Choroid plexus epithelial cell (primary cell): ENCODE data around the gene FDXR.

ENCODE experiments used
- DNase-seq: peaks from one replicate; pipeline ENCODE4 v3.0.0-alpha.2; 2010; ENCODE audit warnings: low read depth
- H3K4me3 ChIP-seq: 2 replicates; pipeline ENCODE4 v1.5.1; 2011; ENCODE audit warnings: low read depth, mild to moderate bottlenecking, control low read depth, low read length, moderate library complexity
- TF ChIP-seq, protein P1 (sequence below): conservative IDR thresholded peaks from 2 replicates; pipeline ENCODE4 v1.5.1; 2011; ENCODE audit warnings: low read depth, mild to moderate bottlenecking, control low read depth, inconsistent platforms, low read length, moderate library complexity

FDXR gene

DNA sequence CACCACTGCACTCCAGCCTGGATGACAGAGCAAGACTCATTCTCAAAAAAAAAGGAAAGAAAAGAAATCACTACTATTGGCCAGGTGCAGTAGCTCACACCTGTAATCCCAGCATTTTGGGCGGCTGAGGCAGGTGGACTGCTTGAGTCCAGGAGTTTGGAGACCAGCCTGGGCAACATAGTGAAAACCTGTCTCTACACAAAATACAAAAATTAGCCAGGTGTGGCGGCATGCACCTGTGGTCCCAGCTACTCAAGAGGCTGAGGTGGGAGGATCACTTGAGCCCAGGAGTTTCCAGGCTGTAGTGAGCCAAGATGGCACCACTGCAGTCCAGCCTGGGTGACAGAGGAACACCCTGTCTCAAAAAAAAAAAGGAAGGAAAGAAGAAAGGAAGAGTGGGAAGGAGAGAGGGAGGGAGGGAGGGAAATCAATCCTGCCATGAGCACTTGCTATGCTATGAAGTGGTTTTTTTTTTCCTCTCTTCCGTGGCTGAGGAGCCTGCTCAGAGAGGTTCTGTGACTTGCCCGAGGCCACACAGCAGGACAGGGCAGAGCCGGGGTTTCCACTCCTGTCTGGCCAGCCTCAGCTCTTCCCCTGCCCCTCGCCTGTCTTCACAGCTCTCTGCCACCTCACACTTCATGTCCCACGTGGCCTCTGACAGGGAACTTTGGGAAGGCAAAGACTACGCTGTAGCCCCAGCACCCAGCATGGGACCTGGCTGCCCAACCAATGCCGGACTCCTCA lies 24.0 kb downstream of the FDXR start:
- TF ChIP-seq, protein P1, sequence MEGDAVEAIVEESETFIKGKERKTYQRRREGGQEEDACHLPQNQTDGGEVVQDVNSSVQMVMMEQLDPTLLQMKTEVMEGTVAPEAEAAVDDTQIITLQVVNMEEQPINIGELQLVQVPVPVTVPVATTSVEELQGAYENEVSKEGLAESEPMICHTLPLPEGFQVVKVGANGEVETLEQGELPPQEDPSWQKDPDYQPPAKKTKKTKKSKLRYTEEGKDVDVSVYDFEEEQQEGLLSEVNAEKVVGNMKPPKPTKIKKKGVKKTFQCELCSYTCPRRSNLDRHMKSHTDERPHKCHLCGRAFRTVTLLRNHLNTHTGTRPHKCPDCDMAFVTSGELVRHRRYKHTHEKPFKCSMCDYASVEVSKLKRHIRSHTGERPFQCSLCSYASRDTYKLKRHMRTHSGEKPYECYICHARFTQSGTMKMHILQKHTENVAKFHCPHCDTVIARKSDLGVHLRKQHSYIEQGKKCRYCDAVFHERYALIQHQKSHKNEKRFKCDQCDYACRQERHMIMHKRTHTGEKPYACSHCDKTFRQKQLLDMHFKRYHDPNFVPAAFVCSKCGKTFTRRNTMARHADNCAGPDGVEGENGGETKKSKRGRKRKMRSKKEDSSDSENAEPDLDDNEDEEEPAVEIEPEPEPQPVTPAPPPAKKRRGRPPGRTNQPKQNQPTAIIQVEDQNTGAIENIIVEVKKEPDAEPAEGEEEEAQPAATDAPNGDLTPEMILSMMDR, result no peak
- no peak for DNase-seq
- no peak overlapping the region for H3K4me3 ChIP-seq

DNA sequence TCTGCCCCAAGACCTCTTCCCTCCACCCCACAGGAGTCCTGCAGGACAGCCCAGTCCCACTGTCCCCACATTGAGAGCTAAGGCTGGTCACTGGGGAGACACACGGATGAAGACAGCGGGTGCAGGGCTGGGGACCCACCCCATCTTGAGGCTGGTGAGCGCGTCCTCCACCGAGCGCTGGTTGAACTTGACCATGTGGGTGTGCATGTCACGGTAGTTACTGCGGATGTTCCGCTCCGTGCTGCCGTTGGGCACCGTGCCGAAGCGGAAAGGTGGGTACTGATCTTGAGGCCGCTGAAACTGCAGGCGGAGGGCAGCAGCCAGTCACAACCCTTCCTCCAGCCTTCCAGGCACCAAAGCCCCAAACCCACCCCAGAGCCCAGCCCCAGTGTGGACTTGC lies 26.2 kb downstream of the FDXR start:
- TF ChIP-seq, protein P1, result no peak
- DNase-seq, result no peak
- no peak overlapping the region for H3K4me3 ChIP-seq

DNA sequence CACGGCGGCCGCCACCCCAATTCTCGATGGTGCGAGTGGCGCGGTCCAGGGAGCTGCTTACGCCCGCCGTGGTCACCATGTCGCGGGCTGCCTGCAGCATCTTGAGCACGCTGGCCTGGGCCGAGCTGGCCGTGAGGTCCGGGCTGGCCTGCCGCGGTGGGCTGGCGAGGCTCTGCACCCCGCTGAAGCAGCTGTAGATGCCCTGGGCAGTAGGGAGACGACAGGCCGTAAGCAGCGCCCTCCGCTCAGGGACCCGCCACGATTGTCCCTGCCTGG lies 29.5 kb downstream of the FDXR start:
- DNase-seq, result no peak
- TF ChIP-seq, protein P1, result no peak
- H3K4me3 ChIP-seq, result no peak overlapping the region

DNA sequence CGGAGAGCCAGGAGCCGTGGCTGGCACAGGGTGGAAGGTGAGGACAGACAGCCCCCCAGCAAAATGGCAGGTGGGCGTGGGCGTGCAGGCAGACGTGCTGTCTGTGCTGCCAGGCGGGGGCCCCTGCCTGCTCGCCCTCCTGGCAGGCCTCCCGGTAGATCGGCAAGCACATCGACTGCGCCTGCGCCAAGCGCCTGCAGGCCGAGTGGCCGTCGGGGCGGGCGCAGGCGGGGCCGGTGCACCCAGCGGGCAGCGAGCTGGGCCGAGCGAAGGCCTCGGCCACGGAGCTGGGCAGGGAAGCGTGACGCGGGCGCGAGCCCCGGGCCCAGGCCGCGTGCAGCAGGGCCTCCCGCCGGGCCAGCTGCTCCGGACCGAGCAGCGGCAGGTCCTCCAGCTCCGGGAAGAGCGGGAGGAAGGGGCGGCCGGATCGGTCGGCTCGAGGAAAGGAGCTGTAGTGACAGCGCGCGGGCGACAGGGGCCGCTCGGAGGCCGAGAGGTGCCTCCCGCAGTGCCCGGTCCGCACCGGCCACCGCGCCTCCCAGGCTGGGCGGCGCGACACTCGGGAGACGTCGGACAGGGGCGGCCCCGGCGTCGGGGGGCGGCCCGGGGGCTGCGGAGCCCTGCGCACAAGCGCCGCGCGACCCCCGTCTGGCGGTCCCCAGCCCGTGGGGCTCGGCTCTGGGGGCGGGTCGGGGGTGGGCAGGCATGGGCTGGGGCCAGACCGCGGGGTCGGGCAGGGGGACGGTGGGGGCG lies 30.0 kb downstream of the FDXR start:
- peak; percentile 66 for DNase-seq
- TF ChIP-seq, protein P1, result peak; percentile 42

DNA sequence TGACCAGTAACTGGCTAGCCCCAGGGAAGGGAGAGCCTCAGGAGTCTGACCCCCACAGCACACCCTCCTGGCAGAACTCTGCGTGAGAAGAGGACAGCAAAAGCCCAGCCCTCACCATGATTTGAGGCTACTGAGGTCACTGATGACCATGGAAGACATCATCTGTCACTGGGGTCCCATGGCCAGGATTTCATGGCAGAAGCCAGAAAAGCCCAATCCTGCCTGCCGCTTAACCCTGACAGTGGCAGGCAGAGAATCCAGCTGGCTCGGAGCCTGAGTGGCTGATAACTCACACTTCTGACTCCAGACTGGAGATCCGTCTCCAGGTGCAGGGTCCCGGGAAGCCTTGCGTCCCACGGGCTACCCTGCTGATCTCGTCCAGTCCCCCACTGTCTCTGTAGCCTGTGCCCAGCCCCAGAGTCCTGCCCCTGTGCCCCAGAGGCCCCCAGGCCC lies 30.6 kb downstream of the FDXR start:
- no peak for DNase-seq
- H3K4me3 ChIP-seq, result peak overlapping the region; percentile 22
- TF ChIP-seq, protein P1, result no peak

More for the DNA sequence above, 30.0 kb downstream of the FDXR start:
- peak overlapping the region; percentile 39 for H3K4me3 ChIP-seq

DNA sequence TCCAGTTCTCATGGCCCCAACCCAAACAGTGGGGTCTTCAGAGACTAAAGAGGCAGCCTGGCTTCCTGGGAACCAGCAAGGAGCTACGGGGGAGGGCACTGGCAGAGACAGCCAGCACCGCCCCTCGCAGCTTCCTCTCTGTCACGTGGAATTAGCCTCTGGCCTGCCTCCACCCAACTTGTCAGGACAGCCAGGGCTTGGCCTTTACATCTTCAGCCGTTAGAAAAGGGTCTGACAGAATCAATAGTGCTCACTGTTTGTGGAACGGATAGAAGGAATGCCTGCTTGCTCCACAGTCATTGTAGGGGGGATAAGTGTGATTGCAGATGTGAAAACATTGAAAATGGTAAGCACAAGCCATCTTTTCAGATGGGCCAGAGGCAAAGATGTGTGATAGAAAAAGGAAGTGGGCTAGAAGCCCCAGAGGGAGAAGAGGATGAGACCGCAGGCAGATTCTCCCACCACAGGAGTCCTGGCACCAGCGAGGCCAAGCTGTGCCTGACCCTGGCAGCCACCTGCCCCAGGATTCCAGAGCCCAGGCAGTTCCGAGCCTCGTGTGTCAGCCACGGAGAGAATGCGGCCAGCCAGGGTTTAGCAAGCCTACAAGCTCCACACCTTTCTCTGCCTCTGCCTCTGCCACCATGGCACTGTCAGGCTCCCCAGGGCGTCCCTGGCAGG lies 31.7 kb downstream of the FDXR start:
- no peak overlapping the region for H3K4me3 ChIP-seq
- DNase-seq, result peak; percentile 55
- TF ChIP-seq, protein P1, result no peak
